Heart left ventricle (tissue), 13 donors: ENCODE measurements around the gene BRSK2.

Experiments
- POLR2A ChIP-seq, 2 donors: fragments of 450-650 bp; IDR thresholded peaks; one replicate each; pipeline ENCODE4 v1.6.1; 2017; ENCODE audit warnings: antibody characterized with exemption in 2 of 2, mild to moderate bottlenecking in 2 of 2, moderate library complexity in 2 of 2
- TF ChIP-seq, protein P1 (sequence below), 12 donors: fragments of 200-600 bp; sonication (generic) in 4 of 12; IDR thresholded peaks; one replicate each; pipeline versions ENCODE4 v1.5.0 to v1.8.0; 2018 to 2022; ENCODE audit warnings: antibody characterized with exemption in 12 of 12, mild to moderate bottlenecking in 5 of 12
- donor health status: ischemic (EF 13 %, LVEDD 7.1; RV severe dilation, severe dysfunction).
- donor health status: DM: no; HTN: yes; CAD: no.
- donor health status: DM: no; HTN: no; CAD: no.
- donor health status: ischemic (EF 25% LVEDD 6.9; RV normal size, moderate dysfunction).
- donor health status: ischemic (EF 25% LVEDD 5.7; RV mildly dilated, moderate dysfunction).
- donor health status: ischemic (EF 35%, LVEDD 5.7; RV mildly dilated, moderate dysfunction).
- donor health status: nonischemic (EF 11% LVEDD 7.7; RV severe dilation, severe dysfunction).
- donor health status: DM: yes; HTN: yes; CAD: no.
- donor health status: PGD.
- donor health status: ischemic (EF 29% LVEDD 5.4; RV normal size, mild dysfunction).
- donor health status: nonischemic (EF 23%, LVEDD 6.1; RV moderate dilation, normal function).

DNA sequence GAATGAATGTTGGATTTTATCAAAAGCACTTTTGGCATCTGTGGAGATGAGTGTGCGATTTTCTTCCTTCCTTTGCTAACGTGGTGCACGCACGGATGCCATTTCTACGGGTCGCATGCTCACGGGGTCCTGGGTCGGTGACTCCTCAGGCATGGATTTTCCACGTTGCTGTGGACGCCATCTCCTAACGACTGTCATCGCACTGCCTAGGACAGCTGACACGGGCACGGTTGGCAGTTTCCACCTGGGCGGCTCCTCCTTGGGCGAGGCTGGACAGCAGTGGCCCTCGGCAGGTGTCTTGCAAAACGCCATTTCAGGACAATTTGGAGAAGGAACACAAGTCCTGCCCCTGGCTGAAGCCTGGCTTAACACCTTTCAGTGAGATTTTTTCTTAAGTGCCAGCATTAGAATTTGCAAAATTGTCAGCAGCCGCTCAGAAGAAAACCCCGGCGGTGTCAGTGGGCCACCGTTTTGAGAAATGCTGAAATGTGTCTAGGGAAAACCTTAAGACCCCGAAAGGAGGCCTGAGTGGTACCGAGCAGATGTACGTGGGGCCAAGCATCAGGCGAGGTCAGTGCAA is 45.6 kb upstream of the BRSK2 start:
- TF ChIP-seq, protein P1, sequence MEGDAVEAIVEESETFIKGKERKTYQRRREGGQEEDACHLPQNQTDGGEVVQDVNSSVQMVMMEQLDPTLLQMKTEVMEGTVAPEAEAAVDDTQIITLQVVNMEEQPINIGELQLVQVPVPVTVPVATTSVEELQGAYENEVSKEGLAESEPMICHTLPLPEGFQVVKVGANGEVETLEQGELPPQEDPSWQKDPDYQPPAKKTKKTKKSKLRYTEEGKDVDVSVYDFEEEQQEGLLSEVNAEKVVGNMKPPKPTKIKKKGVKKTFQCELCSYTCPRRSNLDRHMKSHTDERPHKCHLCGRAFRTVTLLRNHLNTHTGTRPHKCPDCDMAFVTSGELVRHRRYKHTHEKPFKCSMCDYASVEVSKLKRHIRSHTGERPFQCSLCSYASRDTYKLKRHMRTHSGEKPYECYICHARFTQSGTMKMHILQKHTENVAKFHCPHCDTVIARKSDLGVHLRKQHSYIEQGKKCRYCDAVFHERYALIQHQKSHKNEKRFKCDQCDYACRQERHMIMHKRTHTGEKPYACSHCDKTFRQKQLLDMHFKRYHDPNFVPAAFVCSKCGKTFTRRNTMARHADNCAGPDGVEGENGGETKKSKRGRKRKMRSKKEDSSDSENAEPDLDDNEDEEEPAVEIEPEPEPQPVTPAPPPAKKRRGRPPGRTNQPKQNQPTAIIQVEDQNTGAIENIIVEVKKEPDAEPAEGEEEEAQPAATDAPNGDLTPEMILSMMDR (IDR thresholded peaks at IDR 0.05), result no peak
- no peak for TF ChIP-seq POLR2A (IDR thresholded peaks at IDR 0.05)
